UCSD-AML1 (cell line): ENCODE data around the gene TSPEAR.
"Not testable (repeated sequence)": the region's sequence is repeated elsewhere in the genome, so short reads cannot be mapped to it uniquely, and the experiment has no call there.

Experiments used
- DNase-seq: peaks from one replicate; lab custom pipeline; 2025; ENCODE audit not compliant: unreplicated experiment; lab: John Stamatoyannopoulos, UW

TSPEAR gene

GRCh38 chr21:44656868-44657267 lies 54.5 kb downstream of the TSPEAR start:
- no peak for DNase-seq

GRCh38 chr21:44654576-44655175 lies 56.7 kb downstream of the TSPEAR start, which contains the start of gene KRTAP12-4:
Gene KRTAP12-4 (minus strand): TSS chr21:44654659. CDS start chr21:44654614, 45 bp downstream.
- DNase-seq = no peak

- DNase-seq = no peak
Observed at GRCh38 chr21:44653656-44654575, 57.5 kb downstream of the TSPEAR start.

- no peak for DNase-seq
Observed at GRCh38 chr21:44653123-44653522, 58.2 kb downstream of the TSPEAR start.

- no peak for DNase-seq
Observed at GRCh38 chr21:44650973-44651675, 60.2 kb downstream of the TSPEAR start.

- DNase-seq = no peak
Observed at GRCh38 chr21:44650265-44650972, 61.0 kb downstream of the TSPEAR start.

- no peak for DNase-seq
Observed at GRCh38 chr21:44649521-44650100, 61.8 kb downstream of the TSPEAR start.

- no peak for DNase-seq
Observed at GRCh38 chr21:44648557-44649311, 62.6 kb downstream of the TSPEAR start.

- no peak for DNase-seq
Observed at GRCh38 chr21:44647222-44647552, 64.2 kb downstream of the TSPEAR start.

GRCh38 chr21:44646366-44647221 lies 64.8 kb downstream of the TSPEAR start, which contains the start of gene KRTAP10-11:
Gene KRTAP10-11 (plus strand): TSS chr21:44646414. CDS start chr21:44646459, 45 bp downstream.
- DNase-seq = not testable (repeated sequence)

- no peak for DNase-seq
Observed at GRCh38 chr21:44644878-44645277, 66.5 kb downstream of the TSPEAR start.

- DNase-seq = no peak
Observed at GRCh38 chr21:44643741-44644310, 67.5 kb downstream of the TSPEAR start.

GRCh38 chr21:44640761-44641160 lies 70.6 kb downstream of the TSPEAR start:
- no peak for DNase-seq

GRCh38 chr21:44639331-44639655 lies 72.1 kb downstream of the TSPEAR start:
- no peak for DNase-seq

GRCh38 chr21:44638506-44639330 lies 72.7 kb downstream of the TSPEAR start:
- DNase-seq = not testable (repeated sequence)

GRCh38 chr21:44637851-44638348 lies 73.5 kb downstream of the TSPEAR start:
- DNase-seq = not testable (repeated sequence)

GRCh38 chr21:44637018-44637850 lies 74.1 kb downstream of the TSPEAR start, which contains the start of gene KRTAP10-10:
Gene KRTAP10-10 (plus strand): TSS chr21:44637356. CDS start chr21:44637418, 62 bp downstream.
- DNase-seq = no peak
